MM.1S (cell line): ENCODE measurements around the gene CRYGA.

ENCODE experiments used
- EZH2phosphoT487 ChIP-seq: fragments of 300-600 bp; sonication (generic); IDR thresholded peaks from 2 replicates; pipeline ENCODE4 v1.6.1; 2018; ENCODE audit warnings: antibody characterized with exemption, low read length
- TF ChIP-seq, protein P1 (sequence below): fragments of 300-600 bp; sonication (generic); IDR thresholded peaks from 2 replicates; pipeline ENCODE4 v1.5.1; 2016; ENCODE audit warnings: antibody characterized with exemption, low read length, mixed read lengths

DNA sequence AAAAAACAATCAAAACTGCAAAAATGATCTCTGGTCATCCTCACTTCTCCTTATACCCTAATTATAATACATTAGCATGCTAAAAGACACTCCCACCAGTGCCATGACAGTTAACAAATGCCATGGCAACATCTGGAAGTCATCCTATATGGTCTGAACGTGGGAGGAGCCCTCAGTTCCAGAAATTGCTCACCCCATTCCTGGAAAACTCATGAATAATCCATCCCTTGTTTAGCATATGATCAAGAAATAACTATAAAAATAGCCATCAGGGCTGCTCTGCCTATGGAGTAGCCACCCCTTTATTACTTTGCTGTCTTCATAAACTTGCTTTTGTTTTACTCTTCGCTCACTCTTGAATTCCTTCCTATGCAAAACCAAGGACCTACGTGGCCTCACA lies 32.1 kb upstream of the CRYGA start:
- TF ChIP-seq, protein P1, sequence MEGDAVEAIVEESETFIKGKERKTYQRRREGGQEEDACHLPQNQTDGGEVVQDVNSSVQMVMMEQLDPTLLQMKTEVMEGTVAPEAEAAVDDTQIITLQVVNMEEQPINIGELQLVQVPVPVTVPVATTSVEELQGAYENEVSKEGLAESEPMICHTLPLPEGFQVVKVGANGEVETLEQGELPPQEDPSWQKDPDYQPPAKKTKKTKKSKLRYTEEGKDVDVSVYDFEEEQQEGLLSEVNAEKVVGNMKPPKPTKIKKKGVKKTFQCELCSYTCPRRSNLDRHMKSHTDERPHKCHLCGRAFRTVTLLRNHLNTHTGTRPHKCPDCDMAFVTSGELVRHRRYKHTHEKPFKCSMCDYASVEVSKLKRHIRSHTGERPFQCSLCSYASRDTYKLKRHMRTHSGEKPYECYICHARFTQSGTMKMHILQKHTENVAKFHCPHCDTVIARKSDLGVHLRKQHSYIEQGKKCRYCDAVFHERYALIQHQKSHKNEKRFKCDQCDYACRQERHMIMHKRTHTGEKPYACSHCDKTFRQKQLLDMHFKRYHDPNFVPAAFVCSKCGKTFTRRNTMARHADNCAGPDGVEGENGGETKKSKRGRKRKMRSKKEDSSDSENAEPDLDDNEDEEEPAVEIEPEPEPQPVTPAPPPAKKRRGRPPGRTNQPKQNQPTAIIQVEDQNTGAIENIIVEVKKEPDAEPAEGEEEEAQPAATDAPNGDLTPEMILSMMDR: no peak
- TF ChIP-seq EZH2phosphoT487: no peak
